ENCODE results near the gene ARMH3. TPM values are rescaled to one million over a fixed set of nuclear protein-coding genes. Genes with fewer than 3 reads are reported as not detected.

The ARMH3 gene
- total and polyA plus RNA-seq, 7 experiments from 2014 or later, result 19.7 to 34.0 (median 27.6) TPM

DNA sequence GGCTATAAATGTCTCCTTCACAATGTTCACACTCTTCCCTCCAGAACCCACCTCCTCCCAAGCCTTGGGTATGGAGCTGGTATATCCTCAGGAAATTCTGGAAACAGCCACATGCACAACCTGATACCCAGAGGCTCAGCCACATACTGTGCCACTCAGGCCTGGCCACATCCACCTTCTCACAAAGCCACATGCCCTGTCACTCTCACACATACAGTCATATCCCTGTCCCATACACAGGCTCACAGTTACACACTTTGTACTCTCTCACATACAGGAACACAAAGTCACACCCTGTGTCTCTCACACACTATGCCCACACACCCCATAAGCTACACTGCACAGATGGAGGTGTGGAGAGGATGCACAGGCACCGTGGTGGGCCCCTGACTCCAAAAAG is 222.5 kb downstream of the ARMH3 start:
- Mint-ChIP-seq H3K4me3 (peak overlapping the region in 9 of 10 donors; percentile 30 to 63 (median 49)), H3K36me3 (peaks cover 0 to 6% (median 0%) of the 10 kb centered on the region in 5 donors), H3K9me3 (peaks cover 0 to 17% (median 0%) of the 10 kb centered on the region in 11 donors), H3K27ac (peak overlapping the region; percentile 21 to 99 (median 86)), H3K27me3 (peaks cover 0 to 4% (median 0%) of the 10 kb centered on the region in 5 donors), H3K4me1 (peaks cover 46 to 66% (median 59%) of the 10 kb centered on the region in 7 donors)
- Histone ChIP-seq H3K27me3 (ENCODE audit: control insufficient read depth in 2 of 2, insufficient read depth in 2 of 2, low read length in 2 of 2) (no peaks in the 10 kb centered on the region), H3K27ac (ENCODE audit: low read depth, low read length) (no peak overlapping the region), H3K4me1 (ENCODE audit: control insufficient read depth in 2 of 2, insufficient read depth in 2 of 2, low read length in 2 of 2) (peaks cover 29 to 58% of the 10 kb centered on the region in 2 donors), H3K36me3 (ENCODE audit: control insufficient read depth in 2 of 3, insufficient read depth in 3 of 3, low read length in 3 of 3) (no peaks in the 10 kb centered on the region), H3K9me3 (ENCODE audit: control insufficient read depth in 2 of 3, low read length in 3 of 3) (no peaks in the 10 kb centered on the region), H3K4me3 (ENCODE audit: low read length) (no peak overlapping the region)
- ChIA-PET POLR2A (interaction anchor here (0.6 to 8.8 kb wide), 3 partner anchors 15 to 184 kb away, joined by 3 to 71 read pairs (median 3); partner anchors contain the start of gene OGA), CTCF (interaction anchor here (0.7 to 2.2 kb wide), 4 partner anchors 8 to 177 kb away, joined by 3 to 9 read pairs (median 5); partner anchors contain the start of gene OGA)
- ATAC-seq (no peak), DNase-seq (no peak)
- intact Hi-C loops (cut with micrococcal nuclease), result loop anchor here (5.0 to 10.0 kb wide), 4 partner anchors 51 to 799 kb away; partner anchors contain the start of genes BTRC (in 1 of the 2), NPM3 (in 1 of the 2), PDZD7 (in 1 of the 2) and PPRC1 (in 1 of the 2)

DNA sequence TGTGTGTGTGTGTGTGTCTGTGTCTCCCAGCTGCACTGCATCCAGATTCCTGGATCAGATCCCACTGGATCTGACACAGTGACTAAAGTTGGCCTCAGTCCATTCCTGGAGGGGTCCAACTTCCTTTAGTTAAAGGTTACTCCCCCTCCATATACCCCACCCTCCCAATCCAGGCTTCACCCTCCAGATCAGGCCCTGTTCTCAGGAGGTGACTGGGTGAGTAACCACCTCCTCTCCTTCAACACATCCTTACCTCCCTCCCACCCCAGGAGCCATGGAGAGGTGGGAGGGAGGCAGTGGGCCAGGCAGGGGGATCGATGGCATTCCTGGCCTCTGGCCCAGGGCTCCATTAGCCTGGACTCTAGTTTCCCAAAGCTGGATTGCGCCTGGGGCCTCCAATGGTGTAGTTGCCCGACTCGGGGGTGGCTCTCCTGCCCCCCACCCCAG is 223.6 kb downstream of the ARMH3 start:
- Mint-ChIP-seq H3K36me3 (peaks cover 0 to 6% (median 0%) of the 10 kb centered on the region in 5 donors), H3K4me1 (peaks cover 46 to 66% (median 59%) of the 10 kb centered on the region in 7 donors), H3K4me3 (peak overlapping the region in 4 of 10 donors; percentile 34 to 94 (median 68)), H3K9me3 (peaks cover 0 to 17% (median 0%) of the 10 kb centered on the region in 11 donors), H3K27ac (peak overlapping the region; percentile 74 to 100 (median 99)), H3K27me3 (peaks cover 0 to 4% (median 0%) of the 10 kb centered on the region in 5 donors)
- Histone ChIP-seq H3K27ac (ENCODE audit: low read depth, low read length) (peak overlapping the region; percentile 85), H3K27me3 (ENCODE audit: control insufficient read depth in 2 of 2, insufficient read depth in 2 of 2, low read length in 2 of 2) (no peaks in the 10 kb centered on the region), H3K4me1 (ENCODE audit: control insufficient read depth in 2 of 2, insufficient read depth in 2 of 2, low read length in 2 of 2) (peaks cover 29 to 58% of the 10 kb centered on the region in 2 donors), H3K4me3 (ENCODE audit: low read length) (no peak overlapping the region), H3K9me3 (ENCODE audit: control insufficient read depth in 2 of 3, low read length in 3 of 3) (no peaks in the 10 kb centered on the region), H3K36me3 (ENCODE audit: control insufficient read depth in 2 of 3, insufficient read depth in 3 of 3, low read length in 3 of 3) (no peaks in the 10 kb centered on the region)
- no peak for DNase-seq
- POLR2A ChIA-PET, result interaction anchor here (0.7 to 8.8 kb wide), 5 partner anchors 9 to 19 kb away, joined by 4 to 71 read pairs (median 5); partner anchors contain the start of gene OGA
- intact Hi-C loops (cut with micrococcal nuclease), result loop anchor here (5.0 to 10.0 kb wide), 4 partner anchors 50 to 798 kb away; partner anchors contain the start of genes BTRC (in 1 of the 2), NPM3 (in 1 of the 2), PDZD7 (in 1 of the 2) and PPRC1 (in 1 of the 2)
- ATAC-seq, result no peak
- CTCF ChIA-PET, result interaction anchor here (1.7 to 2.2 kb wide), 2 partner anchors 10 to 14 kb away, joined by 7 to 9 read pairs; partner anchors contain the start of gene OGA

DNA sequence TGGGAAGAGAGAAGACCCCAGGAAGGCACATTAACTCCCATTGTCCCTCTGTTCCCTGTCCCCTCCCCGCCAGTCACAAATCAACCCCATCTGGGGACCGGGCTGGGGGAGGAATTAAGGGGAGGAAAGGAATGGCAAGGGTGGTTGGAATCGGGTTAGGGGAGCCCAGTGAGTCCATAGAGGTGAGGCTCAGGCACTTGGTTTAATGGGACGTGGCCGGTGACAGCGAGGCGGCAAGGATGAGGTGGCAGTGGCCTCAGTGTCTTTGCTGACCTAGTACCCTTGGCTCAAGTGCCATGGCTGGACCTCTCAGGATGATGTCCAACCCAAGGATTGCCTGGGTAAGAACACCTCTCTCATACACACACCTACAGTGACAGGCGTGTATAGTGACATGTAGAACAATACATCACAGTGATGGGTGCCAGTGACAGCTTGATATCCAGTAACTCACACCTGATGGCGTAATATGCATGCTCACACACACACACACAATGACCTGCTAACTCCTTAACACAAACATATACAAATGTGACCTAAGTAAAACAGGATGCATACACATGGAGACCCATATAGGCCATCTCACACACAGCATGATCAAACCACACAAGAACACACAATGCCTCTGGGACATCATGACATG is 224.7 kb downstream of the ARMH3 start:
- Histone ChIP-seq H3K27ac (ENCODE audit: low read depth, low read length) (peak overlapping the region; percentile 85), H3K36me3 (ENCODE audit: control insufficient read depth in 2 of 3, insufficient read depth in 3 of 3, low read length in 3 of 3) (no peaks in the 10 kb centered on the region), H3K4me1 (ENCODE audit: control insufficient read depth in 2 of 2, insufficient read depth in 2 of 2, low read length in 2 of 2) (peaks cover 28 to 58% of the 10 kb centered on the region in 2 donors), H3K27me3 (ENCODE audit: control insufficient read depth in 2 of 2, insufficient read depth in 2 of 2, low read length in 2 of 2) (no peaks in the 10 kb centered on the region), H3K4me3 (ENCODE audit: low read length) (peak overlapping the region; percentile 66), H3K9me3 (ENCODE audit: control insufficient read depth in 2 of 3, low read length in 3 of 3) (no peaks in the 10 kb centered on the region)
- DNase-seq, result no peak
- CTCF ChIA-PET, result interaction anchor here (1.4 to 2.2 kb wide), 2 partner anchors 8 to 11 kb away, joined by 4 to 9 read pairs; no protein-coding TSS in a partner anchor
- H3K36me3 Mint-ChIP-seq, result peaks cover 0 to 6% (median 0%) of the 10 kb centered on the region in 5 donors
- peaks cover 0 to 17% (median 0%) of the 10 kb centered on the region in 11 donors for H3K9me3 Mint-ChIP-seq
- POLR2A ChIA-PET, result interaction anchor here (0.7 to 8.8 kb wide), 9 partner anchors 9 to 288 kb away, joined by 3 to 71 read pairs (median 5); partner anchors contain the start of gene OGA
- H3K27me3 Mint-ChIP-seq, result peaks cover 0 to 4% (median 0%) of the 10 kb centered on the region in 5 donors
- H3K4me1 Mint-ChIP-seq, result peaks cover 46 to 66% (median 59%) of the 10 kb centered on the region in 7 donors
- intact Hi-C loops (cut with micrococcal nuclease), result loop anchor here (1.0 to 10.0 kb wide), 9 partner anchors 9 to 796 kb away; partner anchors contain the start of genes ACTR1A (in 1 of the 2), BTRC (in 1 of the 2), NFKB2 (in 1 of the 2) and NPM3 (in 1 of the 2)
- ATAC-seq, result no peak
- H3K4me3 Mint-ChIP-seq, result peak overlapping the region; percentile 79 to 94 (median 88)
- H3K27ac Mint-ChIP-seq, result peak overlapping the region; percentile 94 to 100 (median 99)

DNA sequence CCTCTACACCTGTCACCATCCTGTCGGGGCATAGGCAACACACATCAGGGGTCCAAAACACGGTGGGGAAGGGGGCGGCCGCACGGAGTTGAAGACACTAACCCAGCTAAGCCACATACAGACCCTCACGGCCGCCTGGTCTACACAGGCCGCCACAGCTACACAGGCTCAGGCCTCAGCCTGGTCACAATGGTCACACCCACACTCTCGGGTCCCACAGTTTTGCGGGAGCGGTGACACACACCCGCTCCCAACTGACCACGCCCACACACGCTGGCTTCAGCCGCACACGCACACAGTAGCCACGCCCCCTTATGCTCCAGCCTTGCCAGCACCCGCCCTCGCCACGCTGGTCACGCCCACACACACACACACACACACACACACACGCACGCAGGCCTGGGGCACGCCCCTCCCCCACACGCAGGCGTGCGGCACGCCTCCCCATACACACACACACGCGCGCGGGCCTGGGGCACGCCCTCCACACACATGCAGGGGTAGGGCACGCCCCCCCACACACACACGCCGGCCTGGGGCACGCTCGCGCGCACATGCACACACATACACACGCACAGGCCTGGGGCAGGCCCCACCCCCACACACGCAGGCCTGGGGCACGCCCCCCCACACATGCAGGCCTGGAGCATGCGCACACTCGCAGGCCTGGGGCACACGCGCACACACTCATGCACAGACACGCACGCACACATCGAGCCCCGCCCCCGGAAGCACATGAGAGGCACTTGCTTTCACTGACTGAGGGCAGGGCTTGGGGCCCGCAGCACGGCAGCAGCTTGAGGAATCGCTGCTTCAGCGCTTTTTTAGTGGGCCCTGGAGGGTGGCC is 225.4 kb downstream of the ARMH3 start:
- CTCF ChIA-PET, result interaction anchor here (1.2 to 1.5 kb wide), 3 partner anchors 9 to 10 kb away, joined by 3 to 4 read pairs (median 4); no protein-coding TSS in a partner anchor
- Mint-ChIP-seq H3K36me3 (peaks cover 0 to 6% (median 0%) of the 10 kb centered on the region in 5 donors), H3K27me3 (peaks cover 0 to 4% (median 0%) of the 10 kb centered on the region in 5 donors), H3K4me3 (peak overlapping the region; percentile 79 to 94 (median 88)), H3K4me1 (peaks cover 41 to 59% (median 53%) of the 10 kb centered on the region in 7 donors), H3K27ac (peak overlapping the region; percentile 94 to 100 (median 99)), H3K9me3 (peaks cover 0 to 17% (median 0%) of the 10 kb centered on the region in 11 donors)
- DNase-seq (peak; percentile 89 to 98 (median 95)), ATAC-seq (peak; percentile 90)
- Histone ChIP-seq H3K27me3 (ENCODE audit: control insufficient read depth in 2 of 2, insufficient read depth in 2 of 2, low read length in 2 of 2) (no peaks in the 10 kb centered on the region), H3K36me3 (ENCODE audit: control insufficient read depth in 2 of 3, insufficient read depth in 3 of 3, low read length in 3 of 3) (no peaks in the 10 kb centered on the region), H3K27ac (ENCODE audit: low read depth, low read length) (peak overlapping the region; percentile 85), H3K4me3 (ENCODE audit: low read length) (peak overlapping the region; percentile 66), H3K4me1 (ENCODE audit: control insufficient read depth in 2 of 2, insufficient read depth in 2 of 2, low read length in 2 of 2) (peaks cover 22 to 53% of the 10 kb centered on the region in 2 donors), H3K9me3 (ENCODE audit: control insufficient read depth in 2 of 3, low read length in 3 of 3) (no peaks in the 10 kb centered on the region)
- intact Hi-C loops (cut with micrococcal nuclease), result loop anchor here (1.0 to 10.0 kb wide), 14 partner anchors 10 to 796 kb away; partner anchors contain the start of genes ACTR1A (in 1 of the 2), BTRC (in 1 of the 2), GBF1 (in 1 of the 2) and NFKB2 (in 1 of the 2)
- POLR2A ChIA-PET, result interaction anchor here (0.6 to 8.8 kb wide), 6 partner anchors 9 to 288 kb away, joined by 3 to 71 read pairs (median 4); partner anchors contain the start of gene OGA

DNA sequence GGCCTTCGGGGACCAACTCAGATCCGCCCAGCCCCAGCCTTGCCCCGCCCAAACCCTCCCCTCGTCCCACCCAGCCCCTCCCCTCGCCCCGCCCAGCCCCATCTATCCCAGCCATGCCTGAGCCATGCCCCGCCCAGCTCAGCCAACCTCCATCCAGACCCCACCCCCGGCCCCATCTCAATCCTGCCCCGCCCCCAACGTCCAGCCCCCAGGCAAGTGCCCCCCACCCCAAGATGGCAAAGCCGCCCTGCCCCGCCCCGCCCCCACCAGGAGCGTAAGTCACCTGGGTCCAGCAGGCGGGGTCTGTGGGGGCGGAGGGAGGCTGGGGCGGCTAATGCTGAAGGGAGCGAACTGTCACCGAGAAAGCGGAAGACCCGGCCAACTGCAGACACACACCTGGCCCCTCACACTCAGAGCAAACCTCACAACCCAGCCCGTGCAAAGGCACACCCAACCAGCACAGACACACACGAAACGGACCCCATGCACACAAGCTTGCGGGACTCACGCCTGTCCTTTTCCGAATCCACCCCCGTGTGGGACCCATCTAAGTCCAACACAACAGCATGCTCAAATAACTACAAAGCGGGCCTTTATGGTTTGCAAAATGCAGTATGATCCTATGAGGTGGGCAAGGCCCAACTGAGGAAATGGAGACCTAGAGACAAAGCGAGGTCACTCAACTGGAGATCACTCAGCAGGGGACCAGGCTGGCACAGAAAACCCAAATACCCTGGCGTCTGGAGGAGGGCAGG is 226.2 kb downstream of the ARMH3 start:
- Mint-ChIP-seq H3K4me3 (peak overlapping the region; percentile 79 to 94 (median 88)), H3K36me3 (peaks cover 0 to 6% (median 0%) of the 10 kb centered on the region in 5 donors), H3K9me3 (peaks cover 0 to 16% (median 0%) of the 10 kb centered on the region in 11 donors), H3K4me1 (peaks cover 36 to 53% (median 47%) of the 10 kb centered on the region in 7 donors), H3K27me3 (peaks cover 0 to 4% (median 0%) of the 10 kb centered on the region in 5 donors), H3K27ac (peak overlapping the region; percentile 94 to 100 (median 99))
- peak; percentile 6 for ATAC-seq
- intact Hi-C loops (cut with micrococcal nuclease), result loop anchor here (1.0 to 10.0 kb wide), 14 partner anchors 11 to 795 kb away; partner anchors contain the start of genes ACTR1A (in 1 of the 2), BTRC (in 1 of the 2), GBF1 (in 1 of the 2) and NFKB2 (in 1 of the 2)
- Histone ChIP-seq H3K4me3 (ENCODE audit: low read length) (peak overlapping the region; percentile 66), H3K4me1 (ENCODE audit: control insufficient read depth in 2 of 2, insufficient read depth in 2 of 2, low read length in 2 of 2) (peaks cover 16 to 45% of the 10 kb centered on the region in 2 donors), H3K27ac (ENCODE audit: low read depth, low read length) (peak overlapping the region; percentile 85), H3K27me3 (ENCODE audit: control insufficient read depth in 2 of 2, insufficient read depth in 2 of 2, low read length in 2 of 2) (no peaks in the 10 kb centered on the region), H3K9me3 (ENCODE audit: control insufficient read depth in 2 of 3, low read length in 3 of 3) (no peaks in the 10 kb centered on the region), H3K36me3 (ENCODE audit: control insufficient read depth in 2 of 3, insufficient read depth in 3 of 3, low read length in 3 of 3) (no peaks in the 10 kb centered on the region)
- DNase-seq, result peak; percentile 39 to 75 (median 66)
- CTCF ChIA-PET, result interaction anchor here (0.7 to 1.5 kb wide), 3 partner anchors 9 to 61 kb away, joined by 3 to 4 read pairs (median 3); no protein-coding TSS in a partner anchor
- POLR2A ChIA-PET, result interaction anchor here (0.6 to 8.8 kb wide), 4 partner anchors 9 to 34 kb away, joined by 3 to 71 read pairs (median 4); partner anchors contain the start of gene OGA
